ENCODE measurements around the gene MANEAL. TPM values are rescaled to one million over a fixed set of nuclear protein-coding genes. Genes with fewer than 3 reads are reported as not detected.

Gene MANEAL
- total and polyA plus RNA-seq, 2 of the 13 experiments (the other 11 are each of a cell fraction or from before 2014, with no cell fraction given): 20.8 to 26.4 TPM

- TF ChIP-seq, protein P1, sequence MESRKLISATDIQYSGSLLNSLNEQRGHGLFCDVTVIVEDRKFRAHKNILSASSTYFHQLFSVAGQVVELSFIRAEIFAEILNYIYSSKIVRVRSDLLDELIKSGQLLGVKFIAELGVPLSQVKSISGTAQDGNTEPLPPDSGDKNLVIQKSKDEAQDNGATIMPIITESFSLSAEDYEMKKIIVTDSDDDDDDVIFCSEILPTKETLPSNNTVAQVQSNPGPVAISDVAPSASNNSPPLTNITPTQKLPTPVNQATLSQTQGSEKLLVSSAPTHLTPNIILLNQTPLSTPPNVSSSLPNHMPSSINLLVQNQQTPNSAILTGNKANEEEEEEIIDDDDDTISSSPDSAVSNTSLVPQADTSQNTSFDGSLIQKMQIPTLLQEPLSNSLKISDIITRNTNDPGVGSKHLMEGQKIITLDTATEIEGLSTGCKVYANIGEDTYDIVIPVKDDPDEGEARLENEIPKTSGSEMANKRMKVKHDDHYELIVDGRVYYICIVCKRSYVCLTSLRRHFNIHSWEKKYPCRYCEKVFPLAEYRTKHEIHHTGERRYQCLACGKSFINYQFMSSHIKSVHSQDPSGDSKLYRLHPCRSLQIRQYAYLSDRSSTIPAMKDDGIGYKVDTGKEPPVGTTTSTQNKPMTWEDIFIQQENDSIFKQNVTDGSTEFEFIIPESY (CRISPR knock-in tag; IDR thresholded peaks at IDR 0.05): peak; percentile 75
- TF ChIP-seq, protein P2, sequence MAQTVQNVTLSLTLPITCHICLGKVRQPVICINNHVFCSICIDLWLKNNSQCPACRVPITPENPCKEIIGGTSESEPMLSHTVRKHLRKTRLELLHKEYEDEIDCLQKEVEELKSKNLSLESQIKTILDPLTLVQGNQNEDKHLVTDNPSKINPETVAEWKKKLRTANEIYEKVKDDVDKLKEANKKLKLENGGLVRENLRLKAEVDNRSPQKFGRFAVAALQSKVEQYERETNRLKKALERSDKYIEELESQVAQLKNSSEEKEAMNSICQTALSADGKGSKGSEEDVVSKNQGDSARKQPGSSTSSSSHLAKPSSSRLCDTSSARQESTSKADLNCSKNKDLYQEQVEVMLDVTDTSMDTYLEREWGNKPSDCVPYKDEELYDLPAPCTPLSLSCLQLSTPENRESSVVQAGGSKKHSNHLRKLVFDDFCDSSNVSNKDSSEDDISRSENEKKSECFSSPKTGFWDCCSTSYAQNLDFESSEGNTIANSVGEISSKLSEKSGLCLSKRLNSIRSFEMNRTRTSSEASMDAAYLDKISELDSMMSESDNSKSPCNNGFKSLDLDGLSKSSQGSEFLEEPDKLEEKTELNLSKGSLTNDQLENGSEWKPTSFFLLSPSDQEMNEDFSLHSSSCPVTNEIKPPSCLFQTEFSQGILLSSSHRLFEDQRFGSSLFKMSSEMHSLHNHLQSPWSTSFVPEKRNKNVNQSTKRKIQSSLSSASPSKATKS (CRISPR knock-in tag; IDR thresholded peaks at IDR 0.05): peak; percentile 96; the same call in 1 of the 2 replicates
- TF ChIP-seq SNAI1 (CRISPR knock-in tag; IDR thresholded peaks at IDR 0.05; ENCODE audit: borderline replicate concordance) (peak; percentile 99), ATM (IDR thresholded peaks at IDR 0.05; ENCODE audit: borderline replicate concordance) (no peak), XBP1 (CRISPR knock-in tag; IDR thresholded peaks at IDR 0.05) (peak; percentile 99), ZNF430 (CRISPR knock-in tag; IDR thresholded peaks at IDR 0.05) (peak; percentile 98), POGK (CRISPR knock-in tag; conservative IDR thresholded peaks at IDR 0.05) (peak; percentile 95), MAFF (IDR thresholded peaks at IDR 0.05; ENCODE audit: low read depth, low read length) (no peak), MTF1 (CRISPR knock-in tag; IDR thresholded peaks at IDR 0.05) (peak; percentile 98), TCF7L2 (IDR thresholded peaks at IDR 0.05; ENCODE audit: low read depth, low read length) (no peak), CEBPG (CRISPR knock-in tag; IDR thresholded peaks at IDR 0.05) (peak; percentile 45), PITX1 (CRISPR knock-in tag; IDR thresholded peaks at IDR 0.05) (peak; percentile 94), CENPX (CRISPR knock-in tag; IDR thresholded peaks at IDR 0.05) (no peak), ZKSCAN1 (IDR thresholded peaks at IDR 0.05; ENCODE audit: low read length) (no peak), FOXA3 (CRISPR knock-in tag; IDR thresholded peaks at IDR 0.05) (peak; percentile 68; the same call in 1 of the 2 replicates), ZSCAN31 (CRISPR knock-in tag; IDR thresholded peaks at IDR 0.05; ENCODE audit: low read depth) (peak; percentile 97), KAT8 (CRISPR knock-in tag; IDR thresholded peaks at IDR 0.05) (peak; percentile 91)
- TF ChIP-seq, protein P3, sequence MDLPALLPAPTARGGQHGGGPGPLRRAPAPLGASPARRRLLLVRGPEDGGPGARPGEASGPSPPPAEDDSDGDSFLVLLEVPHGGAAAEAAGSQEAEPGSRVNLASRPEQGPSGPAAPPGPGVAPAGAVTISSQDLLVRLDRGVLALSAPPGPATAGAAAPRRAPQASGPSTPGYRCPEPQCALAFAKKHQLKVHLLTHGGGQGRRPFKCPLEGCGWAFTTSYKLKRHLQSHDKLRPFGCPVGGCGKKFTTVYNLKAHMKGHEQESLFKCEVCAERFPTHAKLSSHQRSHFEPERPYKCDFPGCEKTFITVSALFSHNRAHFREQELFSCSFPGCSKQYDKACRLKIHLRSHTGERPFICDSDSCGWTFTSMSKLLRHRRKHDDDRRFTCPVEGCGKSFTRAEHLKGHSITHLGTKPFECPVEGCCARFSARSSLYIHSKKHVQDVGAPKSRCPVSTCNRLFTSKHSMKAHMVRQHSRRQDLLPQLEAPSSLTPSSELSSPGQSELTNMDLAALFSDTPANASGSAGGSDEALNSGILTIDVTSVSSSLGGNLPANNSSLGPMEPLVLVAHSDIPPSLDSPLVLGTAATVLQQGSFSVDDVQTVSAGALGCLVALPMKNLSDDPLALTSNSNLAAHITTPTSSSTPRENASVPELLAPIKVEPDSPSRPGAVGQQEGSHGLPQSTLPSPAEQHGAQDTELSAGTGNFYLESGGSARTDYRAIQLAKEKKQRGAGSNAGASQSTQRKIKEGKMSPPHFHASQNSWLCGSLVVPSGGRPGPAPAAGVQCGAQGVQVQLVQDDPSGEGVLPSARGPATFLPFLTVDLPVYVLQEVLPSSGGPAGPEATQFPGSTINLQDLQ (CRISPR knock-in tag; IDR thresholded peaks at IDR 0.05): peak; percentile 99
- TF ChIP-seq, protein P4, sequence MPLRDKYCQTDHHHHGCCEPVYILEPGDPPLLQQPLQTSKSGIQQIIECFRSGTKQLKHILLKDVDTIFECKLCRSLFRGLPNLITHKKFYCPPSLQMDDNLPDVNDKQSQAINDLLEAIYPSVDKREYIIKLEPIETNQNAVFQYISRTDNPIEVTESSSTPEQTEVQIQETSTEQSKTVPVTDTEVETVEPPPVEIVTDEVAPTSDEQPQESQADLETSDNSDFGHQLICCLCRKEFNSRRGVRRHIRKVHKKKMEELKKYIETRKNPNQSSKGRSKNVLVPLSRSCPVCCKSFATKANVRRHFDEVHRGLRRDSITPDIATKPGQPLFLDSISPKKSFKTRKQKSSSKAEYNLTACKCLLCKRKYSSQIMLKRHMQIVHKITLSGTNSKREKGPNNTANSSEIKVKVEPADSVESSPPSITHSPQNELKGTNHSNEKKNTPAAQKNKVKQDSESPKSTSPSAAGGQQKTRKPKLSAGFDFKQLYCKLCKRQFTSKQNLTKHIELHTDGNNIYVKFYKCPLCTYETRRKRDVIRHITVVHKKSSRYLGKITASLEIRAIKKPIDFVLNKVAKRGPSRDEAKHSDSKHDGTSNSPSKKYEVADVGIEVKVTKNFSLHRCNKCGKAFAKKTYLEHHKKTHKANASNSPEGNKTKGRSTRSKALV (CRISPR knock-in tag; IDR thresholded peaks at IDR 0.05): peak; percentile 95
- TF ChIP-seq, protein P5, sequence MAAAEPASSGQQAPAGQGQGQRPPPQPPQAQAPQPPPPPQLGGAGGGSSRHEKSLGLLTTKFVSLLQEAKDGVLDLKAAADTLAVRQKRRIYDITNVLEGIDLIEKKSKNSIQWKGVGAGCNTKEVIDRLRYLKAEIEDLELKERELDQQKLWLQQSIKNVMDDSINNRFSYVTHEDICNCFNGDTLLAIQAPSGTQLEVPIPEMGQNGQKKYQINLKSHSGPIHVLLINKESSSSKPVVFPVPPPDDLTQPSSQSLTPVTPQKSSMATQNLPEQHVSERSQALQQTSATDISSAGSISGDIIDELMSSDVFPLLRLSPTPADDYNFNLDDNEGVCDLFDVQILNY (CRISPR knock-in tag; conservative IDR thresholded peaks at IDR 0.05): peak; percentile 98
Observed at GRCh38 chr1:37764414-37764825, 29.2 kb upstream of the MANEAL start (continued).

Measured in HepG2 (cell line).